HepG2 (cell line): ENCODE results near the gene PSMD5. TPM values are rescaled to one million over a fixed set of nuclear protein-coding genes. Genes with fewer than 3 reads are reported as not detected.

ENCODE experiments used
- FOXP1 ChIP-seq, 2 experiments: fragments of 450-650 bp in 1 of 2; IDR thresholded peaks; 2 replicates each; pipeline ENCODE4 v1.6.1; 2017 to 2018; ENCODE audit warnings: antibody characterized with exemption in 1 of 2
- HHEX ChIP-seq: IDR thresholded peaks from 2 replicates; pipeline ENCODE4 v1.6.1; 2016; ENCODE audit warnings: control low read depth
- HNRNPH1 ChIP-seq: fragments of 200-400 bp; formaldehyde crosslinking; optimal IDR thresholded peaks from 2 replicates; pipeline ENCODE3; 2017; ENCODE audit warnings: mild to moderate bottlenecking, low read depth, low read length
- PHF20 ChIP-seq: sonication (generic); formaldehyde crosslinking; IDR thresholded peaks from 2 replicates; pipeline ENCODE4 v1.5.0; 2020; ENCODE audit warnings: mild to moderate bottlenecking, missing genetic modification reagents
- RARG ChIP-seq: sonication (generic); formaldehyde crosslinking; IDR thresholded peaks from 2 replicates; pipeline ENCODE4 v1.4.0; 2020; ENCODE audit warnings: low read depth, mild to moderate bottlenecking, missing genetic modification reagents
- SRY ChIP-seq: sonication (generic); formaldehyde crosslinking; IDR thresholded peaks from 2 replicates; pipeline ENCODE4 v1.8.0; 2022; ENCODE audit warnings: mild to moderate bottlenecking, missing genetic modification reagents
- WIZ ChIP-seq: sonication (generic); formaldehyde crosslinking; IDR thresholded peaks from 2 replicates; pipeline ENCODE4 v1.5.1; 2020; ENCODE audit warnings: mild to moderate bottlenecking, missing genetic modification reagents
- ZNF253 ChIP-seq: sonication (generic); formaldehyde crosslinking; IDR thresholded peaks from 2 replicates; pipeline ENCODE4 v1.8.0; 2022; ENCODE audit warnings: mild to moderate bottlenecking, missing genetic modification reagents, borderline replicate concordance
- ZNF430 ChIP-seq: sonication (generic); formaldehyde crosslinking; IDR thresholded peaks from 2 replicates; pipeline ENCODE4 v1.9.0; 2021; ENCODE audit warnings: mild to moderate bottlenecking, missing genetic modification reagents
- ZNF777 ChIP-seq: sonication (generic); formaldehyde crosslinking; IDR thresholded peaks from 2 replicates; pipeline ENCODE4 v1.4.0; 2020; ENCODE audit warnings: missing genetic modification reagents
- ZSCAN30 ChIP-seq: sonication (generic); formaldehyde crosslinking; IDR thresholded peaks from 2 replicates; pipeline ENCODE4 v1.5.0; 2020; ENCODE audit warnings: mild to moderate bottlenecking, missing genetic modification reagents
- polyA plus RNA-seq, 8 experiments: library from polyadenylated mRNA; depleted of rRNA in 3 of 8; stranded (reverse) in 7 of 8; unstranded in 1 of 8; fragments of >200 nt; fragmentation: Illumina TruSeq in 4 of 8; extraction: Trizol in 4 of 8; gene quantifications; 2 replicates each; pipeline versions ENCODE4 v1.2.1 to v1.2.3, GENCODE V29; 2011 to 2016; ENCODE audit warnings: low read depth in 4 of 8, missing spikeins in 1 of 8, mixed read lengths in 1 of 8; ENCODE audit not compliant: insufficient read depth in 1 of 8
- total RNA-seq, 5 experiments: library from RNA; depleted of rRNA; stranded (reverse); fragments of >200 nt; fragmentation: Illumina TruSeq; extraction: Trizol; gene quantifications; 2 replicates each; pipeline ENCODE4 v1.2.3, GENCODE V29; 2016; ENCODE audit warnings: low read depth in 1 of 5
- TF ChIP-seq, protein P1 (sequence below): sonication (generic); formaldehyde crosslinking; IDR thresholded peaks from 2 replicates; pipeline ENCODE4 v1.9.0; 2021; ENCODE audit warnings: missing genetic modification reagents, borderline replicate concordance
- TF ChIP-seq, protein P2 (sequence below): sonication (generic); formaldehyde crosslinking; IDR thresholded peaks from 2 replicates; pipeline ENCODE4 v1.5.0; 2020; ENCODE audit warnings: mild to moderate bottlenecking, missing genetic modification reagents, borderline replicate concordance
- TF ChIP-seq, protein P3 (sequence below): IDR thresholded peaks from 2 replicates; pipeline ENCODE4 v1.6.1; 2016; ENCODE audit warnings: low read depth, control low read depth
- TF ChIP-seq, protein P4 (sequence below): sonication (generic); formaldehyde crosslinking; IDR thresholded peaks from 2 replicates; pipeline ENCODE4 v1.5.1; 2020; ENCODE audit warnings: mild to moderate bottlenecking, missing genetic modification reagents
- TF ChIP-seq, protein P5 (sequence below): sonication (generic); formaldehyde crosslinking; IDR thresholded peaks from 2 replicates; pipeline ENCODE4 v1.4.0; 2020; ENCODE audit warnings: missing genetic modification reagents

Gene PSMD5
- total and polyA plus RNA-seq, 2 of the 13 experiments (the other 11 are each of a cell fraction or from before 2014, with no cell fraction given) = 12.7 to 18.1 TPM

DNA sequence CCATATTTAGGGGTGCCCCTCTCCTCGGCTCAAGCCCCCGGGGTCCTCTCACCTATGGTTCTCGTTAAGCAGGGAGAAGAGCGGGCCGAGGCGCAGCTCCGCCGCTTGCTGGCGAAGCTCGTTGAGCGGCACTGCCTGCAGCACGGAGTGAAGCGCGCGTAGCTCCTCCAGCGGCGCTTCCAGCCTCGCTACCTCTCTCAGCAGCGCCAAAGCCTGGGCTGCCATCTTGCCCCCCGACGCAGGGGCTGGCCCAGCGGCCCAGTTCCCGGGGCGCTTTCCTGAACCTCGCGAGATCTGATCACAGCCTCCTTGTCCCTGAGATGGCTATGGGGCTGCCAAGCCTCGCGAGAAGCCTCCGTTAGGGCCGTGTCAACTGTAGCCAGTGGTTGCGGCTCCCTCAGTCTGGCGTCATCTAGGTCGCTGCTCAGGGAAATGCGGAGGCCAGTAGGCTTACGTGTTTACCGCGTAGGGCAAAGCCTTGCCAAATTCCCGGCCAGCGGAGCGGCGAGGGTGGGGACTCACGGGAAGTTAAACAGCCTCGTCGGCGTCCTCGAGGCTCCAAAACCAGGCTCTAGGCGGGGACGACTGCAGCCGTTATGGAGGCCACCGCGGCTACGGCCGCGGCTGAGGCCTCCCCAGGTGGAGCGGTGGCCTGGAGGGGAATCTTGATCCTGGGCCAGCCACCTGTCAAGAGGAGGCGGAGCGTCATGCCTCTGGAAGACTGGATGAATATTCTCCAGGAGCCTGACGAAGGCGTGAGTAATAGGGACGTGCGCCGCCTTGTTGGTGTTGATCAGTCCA lies at the start of gene PSMD5 (continued):
- TF ChIP-seq HNRNPH1 (no peak), ZSCAN30 (CRISPR knock-in tag) (no peak), ZNF430 (CRISPR knock-in tag) (peak; percentile 40; the same call in 1 of the 2 replicates), SRY (CRISPR knock-in tag) (no peak; the same call in 1 of the 2 replicates), RARG (CRISPR knock-in tag) (no peak), ZNF777 (peak; percentile 66), FOXP1 (IDR thresholded peaks at IDR 0.05) (no peak), FOXP1 (CRISPR knock-in tag; IDR thresholded peaks at IDR 0.05) (no peak), WIZ (CRISPR knock-in tag) (0 out of 2 replicates have a peak, but pooled peaks have one; percentile 37), ZNF253 (no peak; the same call in 1 of the 2 replicates), PHF20 (CRISPR knock-in tag) (peak; percentile 70), HHEX (CRISPR knock-in tag) (no peak)
- TF ChIP-seq, protein P1, sequence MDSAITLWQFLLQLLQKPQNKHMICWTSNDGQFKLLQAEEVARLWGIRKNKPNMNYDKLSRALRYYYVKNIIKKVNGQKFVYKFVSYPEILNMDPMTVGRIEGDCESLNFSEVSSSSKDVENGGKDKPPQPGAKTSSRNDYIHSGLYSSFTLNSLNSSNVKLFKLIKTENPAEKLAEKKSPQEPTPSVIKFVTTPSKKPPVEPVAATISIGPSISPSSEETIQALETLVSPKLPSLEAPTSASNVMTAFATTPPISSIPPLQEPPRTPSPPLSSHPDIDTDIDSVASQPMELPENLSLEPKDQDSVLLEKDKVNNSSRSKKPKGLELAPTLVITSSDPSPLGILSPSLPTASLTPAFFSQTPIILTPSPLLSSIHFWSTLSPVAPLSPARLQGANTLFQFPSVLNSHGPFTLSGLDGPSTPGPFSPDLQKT (CRISPR knock-in tag) = no peak
- TF ChIP-seq, protein P2, sequence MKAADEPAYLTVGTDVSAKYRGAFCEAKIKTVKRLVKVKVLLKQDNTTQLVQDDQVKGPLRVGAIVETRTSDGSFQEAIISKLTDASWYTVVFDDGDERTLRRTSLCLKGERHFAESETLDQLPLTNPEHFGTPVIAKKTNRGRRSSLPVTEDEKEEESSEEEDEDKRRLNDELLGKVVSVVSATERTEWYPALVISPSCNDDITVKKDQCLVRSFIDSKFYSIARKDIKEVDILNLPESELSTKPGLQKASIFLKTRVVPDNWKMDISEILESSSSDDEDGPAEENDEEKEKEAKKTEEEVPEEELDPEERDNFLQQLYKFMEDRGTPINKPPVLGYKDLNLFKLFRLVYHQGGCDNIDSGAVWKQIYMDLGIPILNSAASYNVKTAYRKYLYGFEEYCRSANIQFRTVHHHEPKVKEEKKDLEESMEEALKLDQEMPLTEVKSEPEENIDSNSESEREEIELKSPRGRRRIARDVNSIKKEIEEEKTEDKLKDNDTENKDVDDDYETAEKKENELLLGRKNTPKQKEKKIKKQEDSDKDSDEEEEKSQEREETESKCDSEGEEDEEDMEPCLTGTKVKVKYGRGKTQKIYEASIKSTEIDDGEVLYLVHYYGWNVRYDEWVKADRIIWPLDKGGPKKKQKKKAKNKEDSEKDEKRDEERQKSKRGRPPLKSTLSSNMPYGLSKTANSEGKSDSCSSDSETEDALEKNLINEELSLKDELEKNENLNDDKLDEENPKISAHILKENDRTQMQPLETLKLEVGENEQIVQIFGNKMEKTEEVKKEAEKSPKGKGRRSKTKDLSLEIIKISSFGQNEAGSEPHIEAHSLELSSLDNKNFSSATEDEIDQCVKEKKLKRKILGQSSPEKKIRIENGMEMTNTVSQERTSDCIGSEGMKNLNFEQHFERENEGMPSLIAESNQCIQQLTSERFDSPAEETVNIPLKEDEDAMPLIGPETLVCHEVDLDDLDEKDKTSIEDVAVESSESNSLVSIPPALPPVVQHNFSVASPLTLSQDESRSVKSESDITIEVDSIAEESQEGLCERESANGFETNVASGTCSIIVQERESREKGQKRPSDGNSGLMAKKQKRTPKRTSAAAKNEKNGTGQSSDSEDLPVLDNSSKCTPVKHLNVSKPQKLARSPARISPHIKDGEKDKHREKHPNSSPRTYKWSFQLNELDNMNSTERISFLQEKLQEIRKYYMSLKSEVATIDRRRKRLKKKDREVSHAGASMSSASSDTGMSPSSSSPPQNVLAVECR (CRISPR knock-in tag) = peak; percentile 78
- TF ChIP-seq, protein P3, sequence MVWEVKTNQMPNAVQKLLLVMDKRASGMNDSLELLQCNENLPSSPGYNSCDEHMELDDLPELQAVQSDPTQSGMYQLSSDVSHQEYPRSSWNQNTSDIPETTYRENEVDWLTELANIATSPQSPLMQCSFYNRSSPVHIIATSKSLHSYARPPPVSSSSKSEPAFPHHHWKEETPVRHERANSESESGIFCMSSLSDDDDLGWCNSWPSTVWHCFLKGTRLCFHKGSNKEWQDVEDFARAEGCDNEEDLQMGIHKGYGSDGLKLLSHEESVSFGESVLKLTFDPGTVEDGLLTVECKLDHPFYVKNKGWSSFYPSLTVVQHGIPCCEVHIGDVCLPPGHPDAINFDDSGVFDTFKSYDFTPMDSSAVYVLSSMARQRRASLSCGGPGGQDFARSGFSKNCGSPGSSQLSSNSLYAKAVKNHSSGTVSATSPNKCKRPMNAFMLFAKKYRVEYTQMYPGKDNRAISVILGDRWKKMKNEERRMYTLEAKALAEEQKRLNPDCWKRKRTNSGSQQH (CRISPR knock-in tag) = no peak
- TF ChIP-seq, protein P4, sequence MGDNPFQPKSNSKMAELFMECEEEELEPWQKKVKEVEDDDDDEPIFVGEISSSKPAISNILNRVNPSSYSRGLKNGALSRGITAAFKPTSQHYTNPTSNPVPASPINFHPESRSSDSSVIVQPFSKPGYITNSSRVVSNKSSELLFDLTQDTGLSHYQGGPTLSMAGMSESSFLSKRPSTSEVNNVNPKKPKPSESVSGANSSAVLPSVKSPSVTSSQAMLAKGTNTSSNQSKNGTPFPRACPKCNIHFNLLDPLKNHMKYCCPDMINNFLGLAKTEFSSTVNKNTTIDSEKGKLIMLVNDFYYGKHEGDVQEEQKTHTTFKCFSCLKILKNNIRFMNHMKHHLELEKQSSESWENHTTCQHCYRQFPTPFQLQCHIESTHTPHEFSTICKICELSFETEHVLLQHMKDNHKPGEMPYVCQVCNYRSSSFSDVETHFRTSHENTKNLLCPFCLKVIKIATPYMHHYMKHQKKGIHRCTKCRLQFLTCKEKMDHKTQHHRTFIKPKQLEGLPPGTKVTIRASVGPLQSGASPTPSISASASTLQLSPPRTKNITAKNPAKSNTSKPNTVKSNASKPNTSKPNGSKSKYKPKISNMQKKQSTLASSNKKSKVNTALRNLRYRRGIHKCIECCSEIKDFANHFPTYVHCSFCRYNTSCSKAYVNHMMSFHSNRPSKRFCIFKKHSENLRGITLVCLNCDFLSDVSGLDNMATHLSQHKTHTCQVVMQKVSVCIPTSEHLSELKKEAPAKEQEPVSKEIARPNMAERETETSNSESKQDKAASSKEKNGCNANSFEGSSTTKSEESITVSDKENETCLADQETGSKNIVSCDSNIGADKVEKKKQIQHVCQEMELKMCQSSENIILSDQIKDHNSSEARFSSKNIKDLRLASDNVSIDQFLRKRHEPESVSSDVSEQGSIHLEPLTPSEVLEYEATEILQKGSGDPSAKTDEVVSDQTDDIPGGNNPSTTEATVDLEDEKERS (CRISPR knock-in tag) = peak; percentile 48; the same call in 1 of the 2 replicates
- TF ChIP-seq, protein P5, sequence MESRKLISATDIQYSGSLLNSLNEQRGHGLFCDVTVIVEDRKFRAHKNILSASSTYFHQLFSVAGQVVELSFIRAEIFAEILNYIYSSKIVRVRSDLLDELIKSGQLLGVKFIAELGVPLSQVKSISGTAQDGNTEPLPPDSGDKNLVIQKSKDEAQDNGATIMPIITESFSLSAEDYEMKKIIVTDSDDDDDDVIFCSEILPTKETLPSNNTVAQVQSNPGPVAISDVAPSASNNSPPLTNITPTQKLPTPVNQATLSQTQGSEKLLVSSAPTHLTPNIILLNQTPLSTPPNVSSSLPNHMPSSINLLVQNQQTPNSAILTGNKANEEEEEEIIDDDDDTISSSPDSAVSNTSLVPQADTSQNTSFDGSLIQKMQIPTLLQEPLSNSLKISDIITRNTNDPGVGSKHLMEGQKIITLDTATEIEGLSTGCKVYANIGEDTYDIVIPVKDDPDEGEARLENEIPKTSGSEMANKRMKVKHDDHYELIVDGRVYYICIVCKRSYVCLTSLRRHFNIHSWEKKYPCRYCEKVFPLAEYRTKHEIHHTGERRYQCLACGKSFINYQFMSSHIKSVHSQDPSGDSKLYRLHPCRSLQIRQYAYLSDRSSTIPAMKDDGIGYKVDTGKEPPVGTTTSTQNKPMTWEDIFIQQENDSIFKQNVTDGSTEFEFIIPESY = peak; percentile 98
